H1 (cell line): Measurements from ENCODE around the gene BABAM2. TPM values are rescaled to one million over a fixed set of nuclear protein-coding genes. Genes with fewer than 3 reads are reported as not detected.

ENCODE experiments used
- CTCF ChIA-PET: fragments of 300-600 bp; sonication (Branson Sonifier 250); formaldehyde crosslinking; loops from one replicate; lab custom pipeline; 2021; ENCODE audit not compliant: partially characterized antibody; lab: Charles Lee
- POLR2A ChIA-PET: fragments of 300-600 bp; sonication (Branson Sonifier 250); formaldehyde crosslinking; loops from one replicate; lab custom pipeline; 2021; ENCODE audit warnings: inconsistent platforms; ENCODE audit not compliant: partially characterized antibody; lab: Charles Lee
- DNase-seq, 2 experiments: peaks; one replicate each; pipeline versions ENCODE4 v3.0.0 to v3.0.0-alpha.2; 2010 to 2022; ENCODE audit warnings: low spot score in 2 of 2, low read depth in 1 of 2, mixed read lengths in 1 of 2
- FAIRE-seq: peaks from 2 replicates; lab custom pipeline; 2011; peaks lifted over from hg19 to GRCh38; lab: Jason Lieb, UNC
- H2AFZ ChIP-seq: 2 replicates; pipeline ENCODE4 v1.8.1; 2012; ENCODE audit warnings: low read length, inconsistent platforms
- H2AK5ac ChIP-seq: 2 replicates; pipeline ENCODE4 v1.6.1; 2013; ENCODE audit warnings: low read depth, low read length
- H2BK120ac ChIP-seq: replicated peaks from 2 replicates; pipeline ENCODE3; 2013; ENCODE audit warnings: low read depth, low read length, inconsistent platforms
- H2BK12ac ChIP-seq: 2 replicates; pipeline ENCODE4 v1.6.1; 2013; ENCODE audit warnings: low read depth, low read length
- H2BK15ac ChIP-seq: 2 replicates; pipeline ENCODE4 v1.6.1; 2013; ENCODE audit warnings: low read length
- H2BK20ac ChIP-seq: 2 replicates; pipeline ENCODE4 v1.6.1; 2013; ENCODE audit warnings: low read length
- H2BK5ac ChIP-seq: 2 replicates; pipeline ENCODE4 v1.6.1; 2013; ENCODE audit warnings: low read depth, low read length
- H3K14ac ChIP-seq: 2 replicates; pipeline ENCODE4 v1.6.1; 2013; ENCODE audit warnings: inconsistent platforms; ENCODE audit not compliant: insufficient read length
- H3K18ac ChIP-seq: 2 replicates; pipeline ENCODE4 v1.6.1; 2013; ENCODE audit warnings: low read length; ENCODE audit errors: extremely low read depth
- H3K23ac ChIP-seq: 2 replicates; pipeline ENCODE4 v1.6.1; 2013; ENCODE audit warnings: inconsistent platforms; ENCODE audit not compliant: insufficient read length
- H3K23me2 ChIP-seq: 2 replicates; pipeline ENCODE4 v1.6.1; 2013; ENCODE audit warnings: low read depth, low read length
- H3K27ac ChIP-seq: 2 replicates; pipeline ENCODE4 v1.6.1; 2011; ENCODE audit warnings: low read depth, low read length, inconsistent platforms
- H3K27me3 ChIP-seq, 4 experiments: replicated peaks in 1 of 4; 1 replicate in 1 of 4; 2 replicates in 3 of 4; pipeline versions ENCODE4 v1.6.1 to v1.8.1; 2011 to 2013; ENCODE audit warnings: low read length in 3 of 4, mild to moderate bottlenecking in 3 of 4, inconsistent platforms in 2 of 4, mixed read lengths in 2 of 4, moderate library complexity in 1 of 4; ENCODE audit not compliant: control insufficient read depth in 3 of 4, insufficient read depth in 3 of 4; ENCODE audit errors: extremely low read depth in 1 of 4
- H3K36me3 ChIP-seq, 4 experiments: 2 replicates each; pipeline versions ENCODE4 v1.6.1 to v1.8.1; 2011 to 2013; ENCODE audit warnings: mild to moderate bottlenecking in 4 of 4, low read length in 3 of 4, moderate library complexity in 2 of 4, control low read depth in 1 of 4, inconsistent platforms in 1 of 4; ENCODE audit not compliant: insufficient read depth in 4 of 4, control insufficient read depth in 2 of 4
- H3K4ac ChIP-seq: replicated peaks from 2 replicates; pipeline ENCODE3; 2013; ENCODE audit warnings: low read length, low read depth, mixed read lengths, inconsistent platforms; ENCODE audit not compliant: insufficient read length
- H3K4me1 ChIP-seq, 4 experiments: replicated peaks in 1 of 4; 1 replicate in 1 of 4; 2 replicates in 3 of 4; pipeline versions ENCODE4 v1.6.1 to v1.8.1; 2011 to 2013; ENCODE audit warnings: low read length in 3 of 4, inconsistent platforms in 2 of 4, mixed read lengths in 1 of 4; ENCODE audit not compliant: insufficient read depth in 4 of 4, control insufficient read depth in 3 of 4
- H3K4me2 ChIP-seq, 2 experiments: 2 replicates each; pipeline versions ENCODE4 v1.6.1 to v1.8.1; 2011 to 2013; ENCODE audit warnings: low read depth in 2 of 2, low read length in 2 of 2, control low read depth in 1 of 2, inconsistent platforms in 1 of 2, mild to moderate bottlenecking in 1 of 2; ENCODE audit not compliant: insufficient read depth in 1 of 2
- H3K4me3 ChIP-seq, 4 experiments: fragments of 200-600, 300-600 bp in 1 of 4; sonication (generic), shearing (Covaris generic), sonication (Bioruptor Twin) in 1 of 4; 2 replicates each; pipeline versions ENCODE4 v1.5.1 to v1.8.1; 2011 to 2016; ENCODE audit warnings: low read length in 4 of 4, low read depth in 3 of 4, control low read depth in 2 of 4, inconsistent platforms in 2 of 4, mild to moderate bottlenecking in 2 of 4, mixed read lengths in 1 of 4, moderate library complexity in 1 of 4; ENCODE audit not compliant: insufficient read depth in 2 of 4; ENCODE audit errors: extremely low read depth in 1 of 4
- H3K56ac ChIP-seq: replicated peaks from 2 replicates; pipeline ENCODE3; 2013; ENCODE audit warnings: low read depth, mild to moderate bottlenecking, mixed read lengths, low read length, inconsistent platforms; ENCODE audit not compliant: insufficient read length
- H3K79me1 ChIP-seq: 2 replicates; pipeline ENCODE4 v1.6.1; 2013; ENCODE audit warnings: low read depth, low read length, control low read depth
- H3K79me2 ChIP-seq, 2 experiments: 2 replicates each; pipeline versions ENCODE4 v1.6.1 to v1.8.1; 2012 to 2013; ENCODE audit warnings: low read length in 2 of 2, mild to moderate bottlenecking in 2 of 2, inconsistent platforms in 1 of 2; ENCODE audit not compliant: insufficient read depth in 2 of 2, control insufficient read depth in 1 of 2
- H3K9ac ChIP-seq, 4 experiments: replicated peaks in 1 of 4; 1 replicate in 1 of 4; 2 replicates in 3 of 4; pipeline versions ENCODE4 v1.6.1 to v1.8.1; 2011 to 2013; ENCODE audit warnings: low read depth in 3 of 4, low read length in 3 of 4, control low read depth in 2 of 4, mild to moderate bottlenecking in 2 of 4, moderate library complexity in 2 of 4, inconsistent platforms in 1 of 4; ENCODE audit errors: extremely low read depth in 1 of 4
- H3K9me3 ChIP-seq, 2 experiments: 2 replicates each; pipeline versions ENCODE4 v1.6.1 to v1.8.1; 2012 to 2013; ENCODE audit warnings: mild to moderate bottlenecking in 2 of 2, moderate library complexity in 2 of 2, control low read depth in 1 of 2, inconsistent platforms in 1 of 2, low read depth in 1 of 2, low read length in 1 of 2, mixed read lengths in 1 of 2; ENCODE audit not compliant: insufficient read depth in 2 of 2
- H4K20me1 ChIP-seq, 2 experiments: replicated peaks in 1 of 2; 2 replicates each; pipeline versions ENCODE3 to v1.8.1; 2011 to 2013; ENCODE audit warnings: inconsistent platforms in 2 of 2, low read length in 2 of 2, mild to moderate bottlenecking in 1 of 2; ENCODE audit not compliant: insufficient read depth in 2 of 2, control insufficient read depth in 1 of 2
- H4K5ac ChIP-seq: 2 replicates; pipeline ENCODE4 v1.6.1; 2013; ENCODE audit warnings: low read length, low read depth, mixed read lengths, inconsistent platforms; ENCODE audit not compliant: insufficient read length
- H4K8ac ChIP-seq: 2 replicates; pipeline ENCODE4 v1.8.0; 2013; ENCODE audit warnings: mild to moderate bottlenecking, moderate library complexity, low read length, inconsistent platforms; ENCODE audit not compliant: insufficient read depth; ENCODE audit errors: extremely low read depth
- H4K91ac ChIP-seq: replicated peaks from 2 replicates; pipeline ENCODE3; 2013; ENCODE audit warnings: low read length, mixed read lengths, inconsistent platforms; ENCODE audit not compliant: insufficient read length
- BCL11A ChIP-seq, 2 experiments: IDR thresholded peaks; one replicate each; pipeline ENCODE4 v1.6.1; 2011; ENCODE audit warnings: low read depth in 2 of 2, low read length in 2 of 2, mild to moderate bottlenecking in 2 of 2
- BRCA1 ChIP-seq: IDR thresholded peaks from 2 replicates; pipeline ENCODE4 v1.6.1; 2012; ENCODE audit warnings: low read depth, low read length, improper control_type of control experiment
- CBX5 ChIP-seq: fragments of 300-800, 300-1000 bp; sonication (generic); IDR thresholded peaks from 2 replicates; pipeline ENCODE4 v1.7.1; 2016; ENCODE audit warnings: antibody characterized with exemption, low read length, low read depth
- CTCF ChIP-seq, 3 experiments: IDR thresholded peaks; 1 replicate in 2 of 3; 2 replicates in 1 of 3; pipeline versions ENCODE4 v1.5.1 to v1.6.1; 2011; ENCODE audit warnings: low read length in 3 of 3, mild to moderate bottlenecking in 3 of 3, inconsistent platforms in 2 of 3, low read depth in 1 of 3, moderate library complexity in 1 of 3; ENCODE audit not compliant: insufficient read depth in 1 of 3; ENCODE audit errors: control extremely low read depth in 1 of 3
- GABPA ChIP-seq: IDR thresholded peaks from 2 replicates; pipeline ENCODE4 v1.6.1; 2011; ENCODE audit warnings: mild to moderate bottlenecking, low read length, moderate library complexity, borderline replicate concordance; ENCODE audit not compliant: insufficient read depth
- JUN ChIP-seq: IDR thresholded peaks from 2 replicates; pipeline ENCODE4 v1.6.1; 2011; ENCODE audit warnings: low read depth, mild to moderate bottlenecking, improper control_type of control experiment, low read length
- KDM1A ChIP-seq: fragments of 200-600, 300-600 bp; sonication (generic); IDR thresholded peaks from 2 replicates; pipeline ENCODE4 v1.7.1; 2016; ENCODE audit warnings: mild to moderate bottlenecking, low read length, borderline replicate concordance
- MAFK ChIP-seq: IDR thresholded peaks from 2 replicates; pipeline ENCODE4 v1.6.1; 2012; ENCODE audit warnings: low read depth, mild to moderate bottlenecking, improper control_type of control experiment, low read length
- POLR2AphosphoS5 ChIP-seq: IDR thresholded peaks from 2 replicates; pipeline ENCODE4 v1.6.1; 2011; ENCODE audit warnings: low read depth, low read length
- SUZ12 ChIP-seq: fragments of 200-600 bp; sonication (generic); IDR thresholded peaks from 2 replicates; pipeline ENCODE4 v1.6.1; 2012; ENCODE audit warnings: mild to moderate bottlenecking, inconsistent platforms, low read length, moderate library complexity, mixed read lengths
- WGBS, 2 experiments: shearing (Covaris generic) in 1 of 2; methylation state at CpG; one replicate each; pipeline versions ENCODE4 v1.1.6 to v1.1.7; 2013 to 2015; ENCODE audit warnings: low lambda C conversion rate in 2 of 2, mixed read lengths in 2 of 2, inconsistent platforms in 1 of 2, low coverage in 1 of 2, missing lambda C conversion rate in 1 of 2; ENCODE audit not compliant: insufficient replicate concordance in 2 of 2, insufficient coverage in 1 of 2, insufficient read length in 1 of 2; ENCODE audit errors: extremely low coverage in 1 of 2, missing lambda C conversion rate in 1 of 2; 5-methylcytosine and 5-hydroxymethylcytosine counted together
- polyA plus RNA-seq, 7 experiments: library from polyadenylated mRNA; depleted of rRNA in 3 of 7; stranded (reverse) in 5 of 7; unstranded in 2 of 7; fragments of >200 nt in 5 of 7; fragments of 200-250 nt in 2 of 7; gene quantifications; 1 replicate in 5 of 7; 2 replicates in 1 of 7; 4 replicates in 1 of 7; pipeline versions ENCODE4 v1.2.1 to v1.2.3, GENCODE V29; 2011 to 2013; ENCODE audit warnings: missing spikeins in 2 of 7, mixed read lengths in 2 of 7
- total RNA-seq: library from RNA; stranded (reverse); fragmentation: NEBNext Ultra II Directional; extraction: Animal tissue kit (Norgen Biotek cat#: 25700); gene quantifications from 2 replicates; pipeline ENCODE4 v1.2.1, GENCODE V29; 2021

The BABAM2 gene
- total and polyA plus RNA-seq, 2 of the 8 experiments (the other 6 are each of a cell fraction or from before 2014, with no cell fraction given) = 15.8 to 20.9 TPM

- Histone ChIP-seq H4K20me1 (no peaks in the 10 kb centered on the region), H2BK20ac (no peak overlapping the region), H2BK120ac (no peak overlapping the region), H4K5ac (no peak overlapping the region), H3K4me2 (no peak overlapping the region), H3K4ac (no peak overlapping the region), H3K4me1 (peaks cover 0 to 4% (median 0%) of the 10 kb centered on the region in 4 experiments; a peak in 1 of 7 replicates), H2AK5ac (no peak overlapping the region; the same call in 1 of the 2 replicates), H3K36me3 (no peaks in the 10 kb centered on the region), H3K18ac (no peak overlapping the region), H3K9ac (no peak overlapping the region), H3K56ac (no peak overlapping the region), H4K91ac (no peak overlapping the region), H3K79me1 (no peaks in the 10 kb centered on the region), H3K9me3 (no peaks in the 10 kb centered on the region), H3K14ac (no peak overlapping the region), H3K23me2 (no peaks in the 10 kb centered on the region), H2BK15ac (no peak overlapping the region), H3K27ac (no peak overlapping the region), H3K23ac (no peak overlapping the region), H3K27me3 (no peaks in the 10 kb centered on the region), H3K79me2 (no peaks in the 10 kb centered on the region), H3K4me3 (no peak overlapping the region), H2AFZ (no peak overlapping the region), H2BK12ac (no peak overlapping the region), H4K8ac (peak overlapping the region; percentile 35), H2BK5ac (no peak overlapping the region)
- FAIRE-seq = no peak
- no peak for DNase-seq
- ChIA-PET CTCF (interaction anchor here (0.6 kb wide), 2 partner anchors 21 to 492 kb away, joined by 3 read pairs; no protein-coding TSS in a partner anchor), POLR2A (no interaction called here)
- TF ChIP-seq JUN = no peak
- TF ChIP-seq POLR2AphosphoS5 = no peak
- no peak for TF ChIP-seq CTCF (IDR thresholded peaks at IDR 0.05; ENCODE audit: control extremely low read depth in 1 of 3, insufficient read depth in 1 of 3, low read depth in 1 of 3, low read length in 3 of 3)
- TF ChIP-seq SUZ12 = no peak
- TF ChIP-seq BRCA1 = no peak
- no peak for TF ChIP-seq MAFK
- TF ChIP-seq GABPA = no peak
- no peak for TF ChIP-seq BCL11A (IDR thresholded peaks at IDR 0.05; ENCODE audit: low read depth in 2 of 2, low read length in 2 of 2)
- TF ChIP-seq CBX5 = no peak
- no peak for TF ChIP-seq KDM1A
- 83% methylated on average over 5 of the region's 5 CpGs; no CpG with 5 or more reads in 1 of the 2 experiments for WGBS, 2 experiments
Observed at GRCh38 chr2:28357055-28357454, 466.5 kb downstream of the BABAM2 start.
